GM19035 (cell line): ENCODE results near the gene NDUFB7.
A peak's percentile ranks its signal among the peaks of the same experiment; 100 is the strongest.
"Not testable (repeated sequence)": the region's sequence is repeated elsewhere in the genome, so short reads cannot be mapped to it uniquely, and the experiment has no call there.

Experiments
- ATAC-seq: cut with Tn5 transposase; IDR thresholded peaks from one replicate; pipeline ENCODE4 v1.9.1; 2021; ENCODE audit not compliant: unreplicated experiment

NDUFB7 gene

GRCh38 chr19:14553939-14554243 is 18.0 kb downstream of the NDUFB7 start:
- no peak for ATAC-seq

GRCh38 chr19:14553042-14553938 is 18.6 kb downstream of the NDUFB7 start:
- ATAC-seq = no peak

- not testable (repeated sequence) for ATAC-seq
These were observed 19.9 kb downstream of the NDUFB7 start for GRCh38 chr19:14552006-14552360.

GRCh38 chr19:14551134-14552005 is 20.5 kb downstream of the NDUFB7 start:
- not testable (repeated sequence) for ATAC-seq

GRCh38 chr19:14550201-14550754 is 21.6 kb downstream of the NDUFB7 start:
- no peak for ATAC-seq

GRCh38 chr19:14545716-14546082 is 26.2 kb downstream of the NDUFB7 start:
- no peak for ATAC-seq

GRCh38 chr19:14544977-14545715 is 26.7 kb downstream of the NDUFB7 start:
- ATAC-seq = no peak

- no peak for ATAC-seq
These were observed 27.8 kb downstream of the NDUFB7 start for GRCh38 chr19:14544047-14544446.

- ATAC-seq = no peak
These were observed 29.0 kb downstream of the NDUFB7 start for GRCh38 chr19:14542711-14543328.

GRCh38 chr19:14541979-14542378 is 29.9 kb downstream of the NDUFB7 start:
- ATAC-seq = not testable (repeated sequence)

- no peak for ATAC-seq
These were observed 30.9 kb downstream of the NDUFB7 start for GRCh38 chr19:14540741-14541525.

- no peak for ATAC-seq
These were observed 34.8 kb downstream of the NDUFB7 start for GRCh38 chr19:14536926-14537692.

GRCh38 chr19:14533450-14533849 is 38.4 kb downstream of the NDUFB7 start:
- no peak for ATAC-seq

- ATAC-seq = no peak
These were observed 41.4 kb downstream of the NDUFB7 start for GRCh38 chr19:14530506-14530905.

- no peak for ATAC-seq
These were observed 41.9 kb downstream of the NDUFB7 start for GRCh38 chr19:14530005-14530348.

GRCh38 chr19:14529254-14530004 is 42.4 kb downstream of the NDUFB7 start, which contains the start of gene TECR:
TECR (plus strand) TSS chr19:14529594; CDS start chr19:14529697, 103 bp downstream.
- peak; percentile 95 for ATAC-seq

- no peak for ATAC-seq
These were observed 43.2 kb downstream of the NDUFB7 start for GRCh38 chr19:14528419-14529253.

- ATAC-seq = no peak
These were observed 45.4 kb downstream of the NDUFB7 start for GRCh38 chr19:14526423-14526822.
